Measurements from ENCODE around the gene NDUFB10.
"Not testable (repeated sequence)": the region's sequence is repeated elsewhere in the genome, so short reads cannot be mapped to it uniquely, and the experiment has no call there.

Gene NDUFB10

GRCh38 chr16:1950047-1950446 is 9.3 kb upstream of the NDUFB10 start:
- FAIRE-seq: no peak
- TF ChIP-seq, protein P1, sequence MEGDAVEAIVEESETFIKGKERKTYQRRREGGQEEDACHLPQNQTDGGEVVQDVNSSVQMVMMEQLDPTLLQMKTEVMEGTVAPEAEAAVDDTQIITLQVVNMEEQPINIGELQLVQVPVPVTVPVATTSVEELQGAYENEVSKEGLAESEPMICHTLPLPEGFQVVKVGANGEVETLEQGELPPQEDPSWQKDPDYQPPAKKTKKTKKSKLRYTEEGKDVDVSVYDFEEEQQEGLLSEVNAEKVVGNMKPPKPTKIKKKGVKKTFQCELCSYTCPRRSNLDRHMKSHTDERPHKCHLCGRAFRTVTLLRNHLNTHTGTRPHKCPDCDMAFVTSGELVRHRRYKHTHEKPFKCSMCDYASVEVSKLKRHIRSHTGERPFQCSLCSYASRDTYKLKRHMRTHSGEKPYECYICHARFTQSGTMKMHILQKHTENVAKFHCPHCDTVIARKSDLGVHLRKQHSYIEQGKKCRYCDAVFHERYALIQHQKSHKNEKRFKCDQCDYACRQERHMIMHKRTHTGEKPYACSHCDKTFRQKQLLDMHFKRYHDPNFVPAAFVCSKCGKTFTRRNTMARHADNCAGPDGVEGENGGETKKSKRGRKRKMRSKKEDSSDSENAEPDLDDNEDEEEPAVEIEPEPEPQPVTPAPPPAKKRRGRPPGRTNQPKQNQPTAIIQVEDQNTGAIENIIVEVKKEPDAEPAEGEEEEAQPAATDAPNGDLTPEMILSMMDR (IDR thresholded peaks at IDR 0.05; ENCODE audit: insufficient read depth, missing control alignments): no peak
- no peak for DNase-seq (ENCODE audit: insufficient read length, low spot score)

DNA sequence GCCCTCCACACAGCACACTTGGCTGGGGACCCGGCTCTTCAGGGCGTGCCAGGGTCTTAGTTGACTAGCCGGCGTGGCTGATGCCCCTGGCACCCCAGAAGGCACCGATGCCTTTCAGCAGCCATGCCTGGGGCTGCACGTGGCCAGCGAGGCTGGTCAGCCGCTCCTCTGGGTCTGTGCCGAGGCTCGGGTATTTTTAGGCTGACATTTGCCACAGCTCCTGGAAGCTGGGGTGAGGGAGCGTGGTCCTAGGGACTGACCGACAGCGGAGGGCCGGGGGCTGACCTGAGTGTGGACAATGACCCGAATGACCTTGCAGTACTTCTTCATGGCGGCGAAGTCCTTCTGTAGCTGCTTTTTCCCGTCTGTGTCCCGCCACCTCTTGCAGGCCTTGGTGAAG is 8.8 kb upstream of the NDUFB10 start:
- TF ChIP-seq, protein P1 (IDR thresholded peaks at IDR 0.05; ENCODE audit: insufficient read depth, missing control alignments): no peak
- DNase-seq (ENCODE audit: insufficient read length, low spot score) (no peak), FAIRE-seq (no peak)

- no peak for FAIRE-seq
- TF ChIP-seq, protein P1 (IDR thresholded peaks at IDR 0.05; ENCODE audit: insufficient read depth, missing control alignments): no peak
Observed at GRCh38 chr16:1953734-1954133, 5.6 kb upstream of the NDUFB10 start.

DNA sequence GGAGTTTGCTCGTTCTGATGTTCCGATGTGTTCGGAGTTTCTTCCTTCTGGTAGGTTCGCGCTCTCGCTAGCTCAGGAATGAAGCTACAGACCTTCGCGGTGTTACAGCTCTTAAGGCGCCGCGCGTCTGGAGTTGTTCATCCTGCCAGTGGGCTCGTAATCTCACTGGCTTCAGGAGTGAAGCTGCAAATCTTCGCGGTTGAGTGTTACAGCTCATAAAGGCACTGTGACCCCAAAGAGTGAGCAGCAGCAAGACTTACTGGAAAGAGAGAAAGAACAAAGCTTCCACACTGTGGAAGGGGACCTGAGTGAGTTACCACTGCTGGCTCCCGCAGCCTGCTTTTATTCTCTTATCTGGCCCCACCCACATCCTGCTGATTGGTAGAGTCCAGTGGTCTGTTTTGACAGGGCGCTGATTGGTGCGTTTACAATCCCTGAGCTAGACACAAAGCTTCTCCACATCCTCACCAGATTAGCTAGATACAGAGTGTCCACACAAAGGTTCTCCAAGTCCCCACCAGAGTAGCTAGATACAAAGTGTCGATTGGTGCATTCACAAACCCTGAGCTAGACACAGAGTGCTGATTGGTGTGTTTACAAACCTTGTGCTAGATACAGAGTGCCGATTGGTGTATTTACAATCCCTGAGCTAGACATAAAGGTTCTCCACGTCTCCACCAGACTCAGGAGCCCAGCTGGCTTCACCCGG is 1.8 kb upstream of the NDUFB10 start:
- not testable (repeated sequence) for DNase-seq (ENCODE audit: insufficient read length, low spot score); FAIRE-seq

More at GRCh38 chr16:1953734-1954133, 5.6 kb upstream of the NDUFB10 start:
- no peak for DNase-seq (ENCODE audit: insufficient read length, low spot score)

GRCh38 chr16:1958143-1958491 is 1.2 kb upstream of the NDUFB10 start:
- FAIRE-seq; DNase-seq (ENCODE audit: insufficient read length, low spot score): not testable (repeated sequence)

DNA sequence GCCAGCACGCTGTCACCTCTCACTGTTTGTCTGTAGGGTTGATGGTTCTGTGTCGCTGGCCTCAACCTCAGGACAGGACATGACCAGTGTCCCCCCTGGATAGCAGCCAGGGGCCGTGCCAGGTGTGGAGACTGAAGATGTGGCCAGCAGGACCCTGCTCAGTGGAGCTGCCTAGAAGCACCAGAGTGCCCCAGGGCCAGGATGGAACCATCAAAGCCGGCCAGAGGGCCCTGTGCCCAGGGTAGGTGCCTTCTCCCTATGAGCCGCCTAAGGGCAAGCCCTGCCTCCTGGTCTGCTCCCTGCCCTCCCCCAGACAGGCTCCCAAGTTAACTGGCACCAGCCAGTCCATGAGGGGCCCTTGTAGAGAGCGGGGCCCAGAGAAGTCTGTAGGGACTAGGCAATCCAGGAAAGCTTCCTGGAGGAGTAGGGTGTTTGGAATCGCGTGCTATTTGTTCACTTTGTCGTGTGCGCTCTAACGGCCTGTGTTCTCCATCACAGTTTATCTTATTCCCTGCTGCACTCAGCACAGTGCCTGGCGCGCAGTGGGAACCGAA is 546 bp upstream of the NDUFB10 start:
- FAIRE-seq (no peak), DNase-seq (ENCODE audit: insufficient read length, low spot score) (peak; percentile 3)
- TF ChIP-seq, protein P1 (IDR thresholded peaks at IDR 0.05; ENCODE audit: insufficient read depth, missing control alignments): no peak

GRCh38 chr16:1960665-1961630 is 1.6 kb downstream of the NDUFB10 start:
- DNase-seq (ENCODE audit: insufficient read length, low spot score): peak; percentile 18
- TF ChIP-seq, protein P1 (IDR thresholded peaks at IDR 0.05; ENCODE audit: insufficient read depth, missing control alignments): no peak
- FAIRE-seq: no peak

- FAIRE-seq: no peak
- TF ChIP-seq, protein P1 (IDR thresholded peaks at IDR 0.05; ENCODE audit: insufficient read depth, missing control alignments): no peak
- DNase-seq (ENCODE audit: insufficient read length, low spot score): peak; percentile 9
Observed at GRCh38 chr16:1961651-1962067, 2.3 kb downstream of the NDUFB10 start.

DNA sequence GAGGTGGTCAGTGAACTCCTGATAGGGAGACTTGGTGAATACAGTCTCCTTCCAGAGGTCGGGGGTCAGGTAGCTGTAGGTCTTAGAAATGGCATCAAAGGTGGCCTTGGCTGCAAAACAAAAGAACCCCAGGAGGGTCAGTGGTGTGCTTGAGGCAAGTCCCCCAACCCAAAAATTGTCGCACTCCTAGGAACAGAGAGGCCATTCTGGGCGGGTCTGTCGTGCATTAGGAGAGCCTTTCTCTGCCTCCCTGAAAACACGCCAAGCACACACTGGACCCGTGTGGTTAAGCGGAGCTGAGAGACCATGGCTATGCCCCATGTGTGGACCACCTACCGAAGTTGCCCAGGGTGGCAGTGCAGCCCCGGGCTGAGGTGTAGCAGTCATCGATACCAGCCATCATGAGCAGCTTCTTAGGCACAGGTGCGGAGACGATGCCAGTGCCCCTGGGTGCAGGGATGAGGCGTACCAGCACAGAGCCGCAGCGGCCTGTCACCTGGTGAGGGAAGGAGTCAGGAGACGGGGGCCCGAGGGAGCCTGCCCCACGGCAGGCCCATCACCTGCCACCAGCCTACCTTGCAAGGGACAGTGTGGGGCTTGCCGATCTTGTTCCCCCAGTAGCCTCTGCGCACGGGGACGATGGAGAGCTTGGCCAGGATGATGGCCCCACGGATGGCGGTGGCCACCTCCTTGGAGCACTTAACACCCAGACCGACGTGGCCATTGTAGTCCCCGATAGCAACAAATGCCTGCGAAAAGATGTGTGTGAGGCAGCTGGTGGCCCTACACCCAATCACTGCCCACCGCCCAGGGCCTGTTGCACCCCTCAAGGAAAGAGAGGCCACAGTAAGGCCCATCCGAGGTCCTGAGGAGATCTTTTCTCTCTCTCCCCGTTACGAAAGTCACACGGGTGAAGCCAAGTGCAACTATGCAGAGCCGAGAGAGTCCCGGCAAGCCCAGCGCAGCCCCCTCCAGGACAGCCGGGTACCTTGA is 3.1 kb downstream of the NDUFB10 start:
- not testable (repeated sequence) for DNase-seq (ENCODE audit: insufficient read length, low spot score); FAIRE-seq

Data from D721Med (cell line).